Measurements from ENCODE around the gene CALHM3.
"Not testable (repeated sequence)": the region's sequence is repeated elsewhere in the genome, so short reads cannot be mapped to it uniquely, and the experiment has no call there.

The CALHM3 gene

DNA sequence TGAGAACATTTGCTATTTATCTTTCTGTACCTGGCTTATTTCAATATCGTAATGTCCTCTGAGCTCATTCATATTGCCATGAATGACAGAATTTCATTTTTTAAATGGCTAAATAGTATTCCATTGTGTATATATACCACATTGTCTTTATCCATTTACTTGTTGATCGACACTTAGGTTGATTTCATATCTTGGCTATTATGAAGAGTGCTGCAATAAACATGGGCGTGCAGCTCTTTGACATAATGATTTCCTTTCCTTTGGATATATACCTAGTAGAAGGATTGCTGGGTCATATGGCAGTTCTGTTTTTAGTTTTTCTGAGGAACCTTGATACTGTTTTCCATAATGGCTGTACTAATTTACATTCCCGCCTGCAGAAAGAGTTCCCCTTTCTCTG lies 44.6 kb upstream of the CALHM3 start:
- TF ChIP-seq SPI1 (IDR thresholded peaks at IDR 0.05; ENCODE audit: borderline replicate concordance, low read depth), result 0 out of 2 replicates have a peak, but pooled peaks have one; percentile 6
- TF ChIP-seq, protein P1, sequence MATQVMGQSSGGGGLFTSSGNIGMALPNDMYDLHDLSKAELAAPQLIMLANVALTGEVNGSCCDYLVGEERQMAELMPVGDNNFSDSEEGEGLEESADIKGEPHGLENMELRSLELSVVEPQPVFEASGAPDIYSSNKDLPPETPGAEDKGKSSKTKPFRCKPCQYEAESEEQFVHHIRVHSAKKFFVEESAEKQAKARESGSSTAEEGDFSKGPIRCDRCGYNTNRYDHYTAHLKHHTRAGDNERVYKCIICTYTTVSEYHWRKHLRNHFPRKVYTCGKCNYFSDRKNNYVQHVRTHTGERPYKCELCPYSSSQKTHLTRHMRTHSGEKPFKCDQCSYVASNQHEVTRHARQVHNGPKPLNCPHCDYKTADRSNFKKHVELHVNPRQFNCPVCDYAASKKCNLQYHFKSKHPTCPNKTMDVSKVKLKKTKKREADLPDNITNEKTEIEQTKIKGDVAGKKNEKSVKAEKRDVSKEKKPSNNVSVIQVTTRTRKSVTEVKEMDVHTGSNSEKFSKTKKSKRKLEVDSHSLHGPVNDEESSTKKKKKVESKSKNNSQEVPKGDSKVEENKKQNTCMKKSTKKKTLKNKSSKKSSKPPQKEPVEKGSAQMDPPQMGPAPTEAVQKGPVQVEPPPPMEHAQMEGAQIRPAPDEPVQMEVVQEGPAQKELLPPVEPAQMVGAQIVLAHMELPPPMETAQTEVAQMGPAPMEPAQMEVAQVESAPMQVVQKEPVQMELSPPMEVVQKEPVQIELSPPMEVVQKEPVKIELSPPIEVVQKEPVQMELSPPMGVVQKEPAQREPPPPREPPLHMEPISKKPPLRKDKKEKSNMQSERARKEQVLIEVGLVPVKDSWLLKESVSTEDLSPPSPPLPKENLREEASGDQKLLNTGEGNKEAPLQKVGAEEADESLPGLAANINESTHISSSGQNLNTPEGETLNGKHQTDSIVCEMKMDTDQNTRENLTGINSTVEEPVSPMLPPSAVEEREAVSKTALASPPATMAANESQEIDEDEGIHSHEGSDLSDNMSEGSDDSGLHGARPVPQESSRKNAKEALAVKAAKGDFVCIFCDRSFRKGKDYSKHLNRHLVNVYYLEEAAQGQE (IDR thresholded peaks at IDR 0.05; ENCODE audit: insufficient replicate concordance, low read depth), result no peak
- no peak for DNase-seq (ENCODE audit: low read depth in 1 of 2, low spot score in 1 of 2)
- H3K27me3 ChIP-seq (ENCODE audit: insufficient read depth, poor library complexity, severe bottlenecking), result peaks cover 10% of the 10 kb centered on the region
- no peak overlapping the region for H3K27ac ChIP-seq (replicated peaks)
- no peak overlapping the region for H3K4me3 ChIP-seq (replicated peaks; ENCODE audit: insufficient read depth, low read length)

- H3K4me3 ChIP-seq (replicated peaks; ENCODE audit: insufficient read depth, low read length); DNase-seq (ENCODE audit: low read depth in 1 of 2, low spot score in 1 of 2); H3K27ac ChIP-seq (replicated peaks): not testable (repeated sequence)
- H3K27me3 ChIP-seq (ENCODE audit: insufficient read depth, poor library complexity, severe bottlenecking), result peaks cover 10% of the 10 kb centered on the region
Observed at GRCh38 chr10:103522006-103522405, 43.0 kb upstream of the CALHM3 start.

DNA sequence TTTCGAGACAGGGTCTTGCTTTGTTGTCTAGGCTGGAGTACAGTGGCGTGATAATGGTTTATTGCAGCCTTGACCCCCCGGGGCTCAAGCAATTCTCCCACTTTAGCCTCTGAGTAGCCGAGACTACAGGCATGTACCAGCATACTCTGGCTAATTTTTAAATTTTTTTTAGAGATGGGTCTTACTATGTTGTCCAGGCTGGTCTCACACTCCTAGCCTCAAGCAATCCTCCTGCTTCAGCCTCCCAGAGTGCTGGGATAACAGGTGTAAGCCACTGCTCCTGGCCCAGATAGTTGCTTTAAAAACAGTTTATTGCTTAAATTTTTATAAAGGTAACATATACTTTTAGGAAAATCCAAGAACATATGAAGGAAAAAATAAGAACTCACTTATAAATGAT lies 40.8 kb upstream of the CALHM3 start:
- TF ChIP-seq GABPA (IDR thresholded peaks at IDR 0.05; ENCODE audit: low read depth) (no peak), POLR2AphosphoS5 (IDR thresholded peaks at IDR 0.05; ENCODE audit: low read depth) (no peak), SPI1 (IDR thresholded peaks at IDR 0.05; ENCODE audit: borderline replicate concordance, low read depth) (no peak)
- TF ChIP-seq, protein P1 (IDR thresholded peaks at IDR 0.05; ENCODE audit: insufficient replicate concordance, low read depth), result no peak
- H3K27me3 ChIP-seq (ENCODE audit: insufficient read depth, poor library complexity, severe bottlenecking), result peaks cover 8% of the 10 kb centered on the region
- DNase-seq (ENCODE audit: low read depth in 1 of 2, low spot score in 1 of 2), result no peak
- no peak overlapping the region for H3K27ac ChIP-seq (replicated peaks)
- H3K4me3 ChIP-seq (replicated peaks; ENCODE audit: insufficient read depth, low read length), result no peak overlapping the region

GRCh38 chr10:103517234-103518085 lies 38.4 kb upstream of the CALHM3 start:
- TF ChIP-seq, protein P2, sequence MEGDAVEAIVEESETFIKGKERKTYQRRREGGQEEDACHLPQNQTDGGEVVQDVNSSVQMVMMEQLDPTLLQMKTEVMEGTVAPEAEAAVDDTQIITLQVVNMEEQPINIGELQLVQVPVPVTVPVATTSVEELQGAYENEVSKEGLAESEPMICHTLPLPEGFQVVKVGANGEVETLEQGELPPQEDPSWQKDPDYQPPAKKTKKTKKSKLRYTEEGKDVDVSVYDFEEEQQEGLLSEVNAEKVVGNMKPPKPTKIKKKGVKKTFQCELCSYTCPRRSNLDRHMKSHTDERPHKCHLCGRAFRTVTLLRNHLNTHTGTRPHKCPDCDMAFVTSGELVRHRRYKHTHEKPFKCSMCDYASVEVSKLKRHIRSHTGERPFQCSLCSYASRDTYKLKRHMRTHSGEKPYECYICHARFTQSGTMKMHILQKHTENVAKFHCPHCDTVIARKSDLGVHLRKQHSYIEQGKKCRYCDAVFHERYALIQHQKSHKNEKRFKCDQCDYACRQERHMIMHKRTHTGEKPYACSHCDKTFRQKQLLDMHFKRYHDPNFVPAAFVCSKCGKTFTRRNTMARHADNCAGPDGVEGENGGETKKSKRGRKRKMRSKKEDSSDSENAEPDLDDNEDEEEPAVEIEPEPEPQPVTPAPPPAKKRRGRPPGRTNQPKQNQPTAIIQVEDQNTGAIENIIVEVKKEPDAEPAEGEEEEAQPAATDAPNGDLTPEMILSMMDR (IDR thresholded peaks at IDR 0.05; ENCODE audit: insufficient read depth, low read length), result no peak
- TF ChIP-seq, protein P1 (IDR thresholded peaks at IDR 0.05; ENCODE audit: insufficient replicate concordance, low read depth), result no peak
- TF ChIP-seq GABPA (IDR thresholded peaks at IDR 0.05; ENCODE audit: low read depth) (no peak), SPI1 (IDR thresholded peaks at IDR 0.05; ENCODE audit: borderline replicate concordance, low read depth) (no peak), POLR2AphosphoS5 (IDR thresholded peaks at IDR 0.05; ENCODE audit: low read depth) (no peak)
- H3K27ac ChIP-seq (replicated peaks), result no peak overlapping the region
- H3K27me3 ChIP-seq (ENCODE audit: insufficient read depth, poor library complexity, severe bottlenecking), result no peaks in the 10 kb centered on the region
- no peak overlapping the region for H3K4me3 ChIP-seq (replicated peaks; ENCODE audit: insufficient read depth, low read length)
- DNase-seq (ENCODE audit: low read depth in 1 of 2, low spot score in 1 of 2), result no peak

All from HL-60 (cell line).